Measurements from ENCODE around the gene LLPH.

- TF ChIP-seq CTCF (IDR thresholded peaks at IDR 0.05; ENCODE audit: insufficient read depth, low read length, poor library complexity, severe bottlenecking): no peak
- no peak for TF ChIP-seq EZH2phosphoT487 (conservative IDR thresholded peaks at IDR 0.05; ENCODE audit: low read length)
These were observed 24.2 kb upstream of the LLPH start for GRCh38 chr12:66154776-66155175.

Data from SU-DHL-6 (cell line).